DND-41 (cell line): ENCODE data around the gene PARL.

Source experiments
- ATAC-seq: fragments of 200-7000 bp; cut with Tn5 transposase; 3 replicates; pipeline ENCODE4 v1.9.1; 2021; ENCODE audit warnings: low read depth; ENCODE audit not compliant: insufficient read depth
- DNase-seq: peaks from one replicate; pipeline ENCODE4 v3.0.0-alpha.2; 2020
- H2AFZ ChIP-seq: 2 replicates; pipeline ENCODE4 v1.6.0; 2012; ENCODE audit warnings: low read depth, low read length
- H3K27ac ChIP-seq: 2 replicates; pipeline ENCODE4 v1.5.1; 2012; ENCODE audit warnings: low read length, inconsistent platforms
- H3K27me3 ChIP-seq: fragments of 200-600 bp; sonication (generic); 2 replicates; pipeline ENCODE4 v1.6.0; 2012; ENCODE audit warnings: low read length, mild to moderate bottlenecking, inconsistent platforms; ENCODE audit not compliant: insufficient read depth, poor library complexity
- H3K36me3 ChIP-seq: 2 replicates; pipeline ENCODE4 v1.5.1; 2012; ENCODE audit warnings: low read length, inconsistent platforms; ENCODE audit not compliant: insufficient read depth
- H3K4me1 ChIP-seq: 2 replicates; pipeline ENCODE4 v1.5.1; 2012; ENCODE audit warnings: mild to moderate bottlenecking, low read length; ENCODE audit not compliant: insufficient read depth
- H3K4me2 ChIP-seq: 2 replicates; pipeline ENCODE4 v1.6.0; 2012; ENCODE audit warnings: mild to moderate bottlenecking, moderate library complexity, low read length, inconsistent platforms; ENCODE audit not compliant: insufficient read depth
- H3K4me3 ChIP-seq, 2 experiments: fragments of 200-600 bp in 1 of 2; shearing (Covaris generic) in 1 of 2; 2 replicates each; pipeline ENCODE4 v1.5.1; 2012 to 2016; ENCODE audit warnings: inconsistent platforms in 2 of 2, low read length in 2 of 2, mild to moderate bottlenecking in 2 of 2, low read depth in 1 of 2, moderate library complexity in 1 of 2
- H3K79me2 ChIP-seq: 2 replicates; pipeline ENCODE4 v1.6.0; 2012; ENCODE audit warnings: low read length, inconsistent platforms; ENCODE audit not compliant: insufficient read depth
- H3K9ac ChIP-seq: 2 replicates; pipeline ENCODE4 v1.6.0; 2012; ENCODE audit warnings: low read depth, mild to moderate bottlenecking, inconsistent platforms, low read length, moderate library complexity
- H3K9me3 ChIP-seq: 2 replicates; pipeline ENCODE4 v1.5.1; 2012; ENCODE audit warnings: low read length, moderate library complexity, mild to moderate bottlenecking, inconsistent platforms; ENCODE audit not compliant: insufficient read depth, severe bottlenecking
- H4K20me1 ChIP-seq: 2 replicates; pipeline ENCODE4 v1.6.0; 2012; ENCODE audit warnings: low read length; ENCODE audit not compliant: insufficient read depth
- CTCF ChIP-seq: IDR thresholded peaks from 2 replicates; pipeline ENCODE4 v1.5.1; 2012; ENCODE audit warnings: borderline replicate concordance, low read length, moderate library complexity, mild to moderate bottlenecking; ENCODE audit not compliant: poor library complexity, severe bottlenecking; ENCODE audit errors: extremely low read depth
- EZH2 ChIP-seq: IDR thresholded peaks from 3 replicates; pipeline ENCODE4 v1.6.1; 2012; ENCODE audit warnings: borderline replicate concordance, low read depth, mild to moderate bottlenecking, moderate library complexity, low read length, inconsistent platforms; ENCODE audit not compliant: severe bottlenecking

The PARL gene

GRCh38 chr3:183845090-183845489, 39.6 kb downstream of the PARL start:
- DNase-seq = no peak

GRCh38 chr3:183844606-183845005, 40.1 kb downstream of the PARL start:
- no peak overlapping the region for H3K9ac ChIP-seq
- H2AFZ ChIP-seq = no peak overlapping the region
- H3K36me3 ChIP-seq = peaks cover 71% of the 10 kb centered on the region
- H3K9me3 ChIP-seq = no peaks in the 10 kb centered on the region
- H3K4me1 ChIP-seq = no peaks in the 10 kb centered on the region
- no peak for TF ChIP-seq CTCF
- no peak for TF ChIP-seq EZH2
- H3K4me2 ChIP-seq = no peak overlapping the region
- DNase-seq = no peak
- H3K27me3 ChIP-seq = no peaks in the 10 kb centered on the region
- H3K4me3 ChIP-seq = no peak overlapping the region
- H4K20me1 ChIP-seq = no peaks in the 10 kb centered on the region
- H3K79me2 ChIP-seq = no peaks in the 10 kb centered on the region
- ATAC-seq = no peak
- H3K27ac ChIP-seq = no peak overlapping the region

More at GRCh38 chr3:183845090-183845489, 39.6 kb downstream of the PARL start:
- no peak for TF ChIP-seq EZH2
- TF ChIP-seq CTCF = no peak
- Histone ChIP-seq H4K20me1 (no peaks in the 10 kb centered on the region), H3K36me3 (peaks cover 71% of the 10 kb centered on the region), H3K79me2 (no peaks in the 10 kb centered on the region), H3K27ac (no peak overlapping the region), H3K27me3 (no peaks in the 10 kb centered on the region), H3K9ac (no peak overlapping the region), H3K9me3 (no peaks in the 10 kb centered on the region), H3K4me3 (no peak overlapping the region), H2AFZ (no peak overlapping the region), H3K4me2 (no peak overlapping the region), H3K4me1 (no peaks in the 10 kb centered on the region)
- ATAC-seq = no peak

- no peak for ATAC-seq
- Histone ChIP-seq H3K9me3 (no peaks in the 10 kb centered on the region), H3K27ac (no peak overlapping the region), H3K79me2 (no peaks in the 10 kb centered on the region), H3K9ac (no peak overlapping the region), H3K4me1 (no peaks in the 10 kb centered on the region), H3K4me2 (no peak overlapping the region), H3K4me3 (no peak overlapping the region), H2AFZ (no peak overlapping the region), H3K36me3 (peaks cover 62% of the 10 kb centered on the region), H4K20me1 (no peaks in the 10 kb centered on the region; the same call in 1 of the 2 replicates), H3K27me3 (no peaks in the 10 kb centered on the region)
- no peak for DNase-seq
- TF ChIP-seq EZH2 = no peak
- no peak for TF ChIP-seq CTCF
Observed at GRCh38 chr3:183839751-183840150, 44.9 kb downstream of the PARL start.

- no peak overlapping the region for H2AFZ ChIP-seq
- no peaks in the 10 kb centered on the region for H3K9me3 ChIP-seq
- H4K20me1 ChIP-seq = peaks cover 3% of the 10 kb centered on the region; the same call in 1 of the 2 replicates
- DNase-seq (no peak), ATAC-seq (no peak)
- no peaks in the 10 kb centered on the region for H3K79me2 ChIP-seq
- H3K4me3 ChIP-seq = no peak overlapping the region
- H3K4me1 ChIP-seq = no peaks in the 10 kb centered on the region
- H3K4me2 ChIP-seq = no peak overlapping the region
- TF ChIP-seq EZH2 = no peak
- TF ChIP-seq CTCF = no peak
- no peak overlapping the region for H3K27ac ChIP-seq
- H3K9ac ChIP-seq = no peak overlapping the region
- no peaks in the 10 kb centered on the region for H3K27me3 ChIP-seq
- H3K36me3 ChIP-seq = peaks cover 68% of the 10 kb centered on the region
Observed at GRCh38 chr3:183837894-183838293, 46.8 kb downstream of the PARL start.
